Measurements from ENCODE around the gene LRIT2.

DNA sequence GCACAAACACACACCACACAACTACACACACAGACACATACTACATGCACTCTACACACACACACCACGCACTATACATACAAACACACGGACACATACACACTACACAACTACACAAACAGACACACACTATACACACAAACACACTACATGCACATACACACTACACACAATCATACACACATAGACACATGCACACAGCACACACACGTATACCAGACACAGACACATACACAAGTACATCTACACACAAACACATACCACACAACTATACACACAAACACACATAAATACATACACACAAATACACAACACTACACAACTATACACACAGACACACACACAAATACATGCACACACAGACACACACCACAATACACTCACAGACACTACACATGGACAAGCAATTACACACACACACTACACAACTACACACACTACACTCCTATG lies 47.2 kb downstream of the LRIT2 start:
- TF ChIP-seq, protein P1, sequence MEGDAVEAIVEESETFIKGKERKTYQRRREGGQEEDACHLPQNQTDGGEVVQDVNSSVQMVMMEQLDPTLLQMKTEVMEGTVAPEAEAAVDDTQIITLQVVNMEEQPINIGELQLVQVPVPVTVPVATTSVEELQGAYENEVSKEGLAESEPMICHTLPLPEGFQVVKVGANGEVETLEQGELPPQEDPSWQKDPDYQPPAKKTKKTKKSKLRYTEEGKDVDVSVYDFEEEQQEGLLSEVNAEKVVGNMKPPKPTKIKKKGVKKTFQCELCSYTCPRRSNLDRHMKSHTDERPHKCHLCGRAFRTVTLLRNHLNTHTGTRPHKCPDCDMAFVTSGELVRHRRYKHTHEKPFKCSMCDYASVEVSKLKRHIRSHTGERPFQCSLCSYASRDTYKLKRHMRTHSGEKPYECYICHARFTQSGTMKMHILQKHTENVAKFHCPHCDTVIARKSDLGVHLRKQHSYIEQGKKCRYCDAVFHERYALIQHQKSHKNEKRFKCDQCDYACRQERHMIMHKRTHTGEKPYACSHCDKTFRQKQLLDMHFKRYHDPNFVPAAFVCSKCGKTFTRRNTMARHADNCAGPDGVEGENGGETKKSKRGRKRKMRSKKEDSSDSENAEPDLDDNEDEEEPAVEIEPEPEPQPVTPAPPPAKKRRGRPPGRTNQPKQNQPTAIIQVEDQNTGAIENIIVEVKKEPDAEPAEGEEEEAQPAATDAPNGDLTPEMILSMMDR (IDR thresholded peaks at IDR 0.05): no peak
- TF ChIP-seq POLR2AphosphoS5 (IDR thresholded peaks at IDR 0.05): no peak
